Caco-2 (cell line): ENCODE results near the gene PLBD2. TPM values are rescaled to one million over a fixed set of nuclear protein-coding genes. Genes with fewer than 3 reads are reported as not detected.

Experiments
- BruUV-seq: library from RNA; stranded (reverse); fragments of 400-500 nt; replicated peaks from 2 replicates; lab custom pipeline; 2021; lab: Mats Ljungman, UMichigan
- CTCF ChIA-PET: fragments of 300-600 bp; sonication (Branson Sonifier 250); formaldehyde crosslinking; loops from one replicate; lab custom pipeline; 2022; ENCODE audit warnings: antibody characterized with exemption; lab: Charles Lee
- POLR2A ChIA-PET: fragments of 300-600 bp; sonication (Branson Sonifier 250); formaldehyde crosslinking; loops from one replicate; lab custom pipeline; 2022; ENCODE audit warnings: antibody characterized with exemption; lab: Charles Lee
- DNase-seq, 2 experiments: peaks; one replicate each; pipeline versions ENCODE4 v3.0.0 to v3.0.0-alpha.2; 2020 to 2022
- H3K27me3 ChIP-seq: replicated peaks from 2 replicates; pipeline ENCODE4 v1.6.0; 2011; ENCODE audit warnings: low read length; ENCODE audit not compliant: control insufficient read depth, insufficient read depth
- H3K36me3 ChIP-seq: 2 replicates; pipeline ENCODE4 v1.5.1; 2011; ENCODE audit warnings: low read length; ENCODE audit not compliant: control insufficient read depth, insufficient read depth
- H3K4me1 ChIP-seq: fragments of 250-450 bp; sonication (Bioruptor Pico); 2 replicates; pipeline ENCODE4 v1.5.1; 2020; ENCODE audit warnings: mild to moderate bottlenecking
- H3K4me3 ChIP-seq: 2 replicates; pipeline ENCODE4 v1.5.1; 2011; ENCODE audit warnings: low read depth, mild to moderate bottlenecking, control low read depth, low read length
- H3K9me3 ChIP-seq: fragments of 250-450 bp; sonication (Bioruptor Pico); 2 replicates; pipeline ENCODE4 v1.5.1; 2020; ENCODE audit warnings: mild to moderate bottlenecking, moderate library complexity
- H3K27ac Mint-ChIP-seq: one replicate; pipeline ENCODE4 v1.8.0; 2022; ENCODE audit warnings: mixed read lengths; ENCODE audit not compliant: unreplicated experiment
- H3K27me3 Mint-ChIP-seq: one replicate; pipeline ENCODE4 v1.8.0; 2022; ENCODE audit warnings: mixed read lengths; ENCODE audit not compliant: insufficient read depth, unreplicated experiment
- H3K36me3 Mint-ChIP-seq: one replicate; pipeline ENCODE4 v1.8.0; 2022; ENCODE audit warnings: mild to moderate bottlenecking, mixed read lengths; ENCODE audit not compliant: insufficient read depth, unreplicated experiment
- H3K4me1 Mint-ChIP-seq: one replicate; pipeline ENCODE4 v1.8.0; 2022; ENCODE audit warnings: low read depth, mixed read lengths; ENCODE audit not compliant: unreplicated experiment
- H3K4me3 Mint-ChIP-seq: one replicate; pipeline ENCODE4 v1.8.0; 2022; ENCODE audit warnings: mild to moderate bottlenecking, moderate library complexity, mixed read lengths; ENCODE audit not compliant: unreplicated experiment
- H3K9me3 Mint-ChIP-seq: one replicate; pipeline ENCODE4 v1.8.0; 2022; ENCODE audit warnings: mixed read lengths; ENCODE audit not compliant: unreplicated experiment
- CTCF ChIP-seq, 2 experiments: fragments of 200-600 bp in 1 of 2; IDR thresholded peaks; 1 replicate in 1 of 2; 2 replicates in 1 of 2; pipeline versions ENCODE4 v1.5.1 to v1.8.0; 2011 to 2022; ENCODE audit warnings: antibody characterized with exemption in 1 of 2, control low read depth in 1 of 2, inconsistent platforms in 1 of 2, low read depth in 1 of 2, low read length in 1 of 2, mild to moderate bottlenecking in 1 of 2, moderate library complexity in 1 of 2; ENCODE audit not compliant: insufficient read depth in 1 of 2, severe bottlenecking in 1 of 2, unreplicated experiment in 1 of 2
- intact Hi-C: fragments of 100-400 bp; cut with micrococcal nuclease; formaldehyde crosslinking; loops from one replicate; pipeline ENCODE4 v1.10.0; 2022; ENCODE audit not compliant: unreplicated experiment
- total RNA-seq: library from RNA; stranded (reverse); gene quantifications from 2 replicates; pipeline ENCODE4 v1.2.3, GENCODE V29; 2022

PLBD2 gene
- total RNA-seq, 1 experiment from 2014 or later = 43.1 TPM

- Mint-ChIP-seq H3K4me1 (no peaks in the 10 kb centered on the region), H3K9me3 (no peaks in the 10 kb centered on the region), H3K27ac (no peak overlapping the region), H3K36me3 (peaks cover 4% of the 10 kb centered on the region), H3K4me3 (no peak overlapping the region), H3K27me3 (peaks cover 7% of the 10 kb centered on the region)
- no peak for TF ChIP-seq CTCF (IDR thresholded peaks at IDR 0.05; ENCODE audit: insufficient read depth in 1 of 2, low read depth in 1 of 2, low read length in 1 of 2, severe bottlenecking in 1 of 2, unreplicated experiment in 1 of 2)
- intact Hi-C loops = no loop called here
- Histone ChIP-seq H3K4me3 (no peak overlapping the region), H3K27me3 (no peaks in the 10 kb centered on the region), H3K36me3 (no peaks in the 10 kb centered on the region; the same call in 1 of the 2 replicates), H3K9me3 (no peaks in the 10 kb centered on the region), H3K4me1 (no peaks in the 10 kb centered on the region)
- CTCF ChIA-PET = no interaction called here
- POLR2A ChIA-PET = no interaction called here
- BruUV-seq = no TSS peak
- DNase-seq = peak; percentile 25 to 57
These were observed 34.7 kb downstream of the PLBD2 start for GRCh38 chr12:113392988-113393579.

GRCh38 chr12:113393749-113394148 lies 35.4 kb downstream of the PLBD2 start:
- Mint-ChIP-seq H3K4me1 (no peaks in the 10 kb centered on the region), H3K9me3 (no peaks in the 10 kb centered on the region), H3K27me3 (peaks cover 7% of the 10 kb centered on the region), H3K4me3 (no peak overlapping the region), H3K27ac (no peak overlapping the region), H3K36me3 (peaks cover 4% of the 10 kb centered on the region)
- Histone ChIP-seq H3K9me3 (no peaks in the 10 kb centered on the region), H3K27me3 (no peaks in the 10 kb centered on the region), H3K36me3 (no peaks in the 10 kb centered on the region), H3K4me1 (no peaks in the 10 kb centered on the region), H3K4me3 (no peak overlapping the region)
- TF ChIP-seq CTCF (IDR thresholded peaks at IDR 0.05; ENCODE audit: insufficient read depth in 1 of 2, low read depth in 1 of 2, low read length in 1 of 2, severe bottlenecking in 1 of 2, unreplicated experiment in 1 of 2) = no peak
- ChIA-PET POLR2A (no interaction called here), CTCF (no interaction called here)
- intact Hi-C loops = no loop called here
- BruUV-seq = no TSS peak
- no peak for DNase-seq

GRCh38 chr12:113395119-113395518 lies 36.7 kb downstream of the PLBD2 start:
- Mint-ChIP-seq H3K4me3 (no peak overlapping the region), H3K27ac (no peak overlapping the region), H3K36me3 (peaks cover 4% of the 10 kb centered on the region), H3K4me1 (no peaks in the 10 kb centered on the region), H3K9me3 (no peaks in the 10 kb centered on the region), H3K27me3 (peaks cover 7% of the 10 kb centered on the region)
- no peak for DNase-seq
- Histone ChIP-seq H3K4me1 (no peaks in the 10 kb centered on the region), H3K9me3 (no peaks in the 10 kb centered on the region), H3K36me3 (no peaks in the 10 kb centered on the region), H3K27me3 (no peaks in the 10 kb centered on the region), H3K4me3 (no peak overlapping the region)
- no TSS peak for BruUV-seq
- no peak for TF ChIP-seq CTCF (IDR thresholded peaks at IDR 0.05; ENCODE audit: insufficient read depth in 1 of 2, low read depth in 1 of 2, low read length in 1 of 2, severe bottlenecking in 1 of 2, unreplicated experiment in 1 of 2)
- ChIA-PET CTCF (no interaction called here), POLR2A (no interaction called here)
- intact Hi-C loops = no loop called here
